GM18517 (cell line): ENCODE measurements around the gene SLFN12L.
"Not testable (repeated sequence)": the region's sequence is repeated elsewhere in the genome, so short reads cannot be mapped to it uniquely, and the experiment has no call there.

Experiments used
- ATAC-seq: cut with Tn5 transposase; IDR thresholded peaks from one replicate; pipeline ENCODE4 v1.9.1; 2021; ENCODE audit warnings: mild to moderate bottlenecking, moderate library complexity; ENCODE audit not compliant: unreplicated experiment

The SLFN12L gene

GRCh38 chr17:35537601-35538141, at the start of gene SLFN12L:
Gene SLFN12L (minus strand): TSS chr17:35537678. CDS start chr17:35522364, 15,314 bp downstream.
- no peak for ATAC-seq

GRCh38 chr17:35586569-35587073, 49.1 kb upstream of the SLFN12L start:
- no peak for ATAC-seq

- no peak for ATAC-seq
Observed at GRCh38 chr17:35584061-35584460, 46.6 kb upstream of the SLFN12L start.

GRCh38 chr17:35578929-35579432, 41.5 kb upstream of the SLFN12L start:
- no peak for ATAC-seq

GRCh38 chr17:35578197-35578928, 40.9 kb upstream of the SLFN12L start, which contains the start of gene PEX12:
Gene PEX12 (minus strand): TSS chr17:35578571. CDS start chr17:35578021, 550 bp downstream.
- peak; percentile 82 for ATAC-seq

DNA sequence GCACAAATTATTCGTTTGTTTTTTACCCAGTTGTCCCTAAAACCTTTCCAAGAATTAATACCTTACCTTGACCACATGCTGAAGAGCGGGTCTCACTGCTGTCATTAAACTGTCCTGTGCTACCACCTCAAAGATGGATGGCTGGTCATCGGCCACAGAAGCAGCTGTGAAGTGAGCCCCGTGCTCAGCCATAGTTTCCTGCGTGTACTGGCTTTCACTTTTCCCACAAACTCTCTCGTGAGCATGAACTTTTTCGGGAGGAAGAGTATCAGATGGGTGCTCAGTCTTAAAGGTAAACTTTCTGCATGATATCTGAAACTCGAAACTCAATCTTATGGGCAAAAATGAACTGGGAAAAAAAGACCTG, 40.3 kb upstream of the SLFN12L start:
- no peak for ATAC-seq

GRCh38 chr17:35575759-35576158, 38.3 kb upstream of the SLFN12L start:
- ATAC-seq = no peak

GRCh38 chr17:35569405-35569804, 31.9 kb upstream of the SLFN12L start:
- no peak for ATAC-seq

GRCh38 chr17:35568561-35568960, 31.1 kb upstream of the SLFN12L start:
- ATAC-seq = no peak

GRCh38 chr17:35566968-35567367, 29.5 kb upstream of the SLFN12L start:
- ATAC-seq = no peak

DNA sequence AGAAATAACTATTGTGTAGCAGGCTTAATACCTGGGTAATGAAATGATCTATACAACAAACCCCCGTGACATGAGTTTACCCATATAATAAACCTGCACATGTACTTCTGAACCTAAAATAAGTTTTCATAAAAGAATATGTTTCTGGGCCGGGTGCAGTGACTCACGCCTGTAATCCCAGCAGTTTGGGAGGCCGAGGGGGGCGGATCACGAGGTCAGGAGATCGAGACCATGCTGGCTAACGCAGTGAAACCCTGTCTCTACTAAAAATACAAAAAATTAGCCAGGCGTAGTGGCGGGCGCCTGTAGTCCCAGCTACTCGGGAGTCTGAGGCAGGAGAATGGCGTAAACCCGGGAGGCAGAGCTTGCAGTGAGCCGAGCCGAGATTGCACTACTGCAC, 25.7 kb upstream of the SLFN12L start:
- not testable (repeated sequence) for ATAC-seq

- no peak for ATAC-seq
Observed at GRCh38 chr17:35560703-35561102, 23.2 kb upstream of the SLFN12L start, which contains the start of gene SLFN14. Gene SLFN14 (minus strand): TSS chr17:35560819. CDS start chr17:35558062, 2,757 bp downstream.

DNA sequence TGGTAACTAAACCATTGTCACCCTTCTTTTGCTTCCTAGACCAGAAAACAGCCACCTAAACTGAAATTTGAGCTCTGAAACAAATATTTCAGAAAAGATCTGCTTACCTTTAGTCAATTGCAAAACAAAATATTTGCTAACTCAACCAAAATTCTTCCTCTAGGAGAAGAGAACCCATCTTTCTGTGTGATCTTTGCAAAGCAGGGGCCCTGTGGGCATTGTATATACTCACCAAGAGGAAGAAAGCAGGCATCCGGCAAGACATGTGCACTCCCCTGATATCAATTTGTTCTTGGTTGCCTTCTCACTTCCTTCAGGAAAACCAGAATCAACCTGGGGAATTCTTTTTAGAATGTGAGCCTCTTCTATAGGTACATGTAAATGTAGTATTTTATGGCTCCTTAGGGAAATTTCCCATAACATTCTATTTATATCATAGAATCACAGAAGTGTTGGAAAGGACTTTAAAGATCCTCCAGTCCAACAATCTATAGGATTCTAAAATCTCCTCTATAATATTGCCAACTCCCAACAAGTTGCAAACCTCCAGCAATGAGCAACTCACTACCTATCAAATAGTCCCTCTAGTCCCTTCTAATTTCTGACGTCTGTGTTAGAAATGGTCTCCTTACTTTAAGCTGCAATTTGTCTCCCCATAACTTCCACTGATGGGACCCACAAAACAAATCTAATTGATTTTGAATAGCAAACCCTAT, 22.2 kb upstream of the SLFN12L start:
- ATAC-seq = no peak

DNA sequence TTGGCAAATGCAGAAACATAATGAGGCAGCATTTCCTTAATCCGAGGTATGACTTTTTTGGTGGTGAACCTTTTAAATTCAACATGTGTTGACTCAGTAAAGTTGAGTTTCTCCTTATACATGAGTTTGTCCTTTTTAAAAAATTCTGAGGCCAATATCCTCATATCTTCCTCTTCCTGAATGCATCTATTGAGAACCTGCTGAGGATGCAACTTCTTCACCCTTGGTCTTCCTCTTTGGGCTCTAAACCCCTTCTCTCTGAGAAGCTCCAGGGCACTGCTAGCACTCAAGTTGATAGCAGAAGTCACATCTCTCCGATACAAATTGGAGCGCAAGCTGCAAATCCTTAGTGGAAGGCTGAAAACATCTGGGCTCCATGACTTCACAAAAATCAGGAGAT, 19.9 kb upstream of the SLFN12L start:
- ATAC-seq = no peak

DNA sequence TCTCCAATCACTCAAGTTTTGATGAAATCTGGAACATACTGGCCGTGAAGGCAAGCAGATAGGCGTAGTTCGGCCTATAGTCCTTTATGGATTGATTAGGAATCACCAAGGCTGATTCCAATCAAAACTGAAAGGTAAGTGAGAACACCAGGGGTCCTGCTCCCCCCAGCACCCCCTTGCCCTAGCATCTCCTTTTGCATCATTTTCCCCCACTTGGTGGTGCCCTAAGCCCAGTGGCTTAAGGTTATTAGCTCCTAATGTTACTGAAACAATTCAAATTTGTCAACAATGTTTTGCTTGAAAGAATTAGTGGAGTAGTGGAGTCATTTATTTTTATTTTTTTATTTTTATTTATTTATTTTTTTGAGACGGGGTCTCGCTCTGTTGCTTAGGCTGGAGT, 18.2 kb upstream of the SLFN12L start:
- ATAC-seq = no peak

DNA sequence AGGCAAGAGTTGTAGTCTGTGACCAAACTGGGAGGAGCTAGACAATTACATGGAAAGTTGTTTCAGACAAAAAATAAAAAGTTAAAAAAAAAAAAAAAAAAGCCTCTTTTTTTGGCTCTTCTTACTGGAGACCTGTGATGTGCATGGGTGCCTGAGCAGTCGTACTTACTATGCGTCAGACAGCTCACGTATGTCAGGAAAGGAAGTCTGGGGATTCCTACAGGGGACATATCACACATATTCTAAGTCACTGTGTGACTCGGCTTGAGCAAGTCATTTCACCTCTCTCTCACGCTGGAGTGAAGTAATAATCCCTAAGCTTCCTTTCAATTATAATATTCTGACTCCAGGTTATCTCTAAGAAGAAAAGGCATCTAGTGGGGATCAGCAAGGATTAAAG, 17.2 kb upstream of the SLFN12L start:
- ATAC-seq = no peak

DNA sequence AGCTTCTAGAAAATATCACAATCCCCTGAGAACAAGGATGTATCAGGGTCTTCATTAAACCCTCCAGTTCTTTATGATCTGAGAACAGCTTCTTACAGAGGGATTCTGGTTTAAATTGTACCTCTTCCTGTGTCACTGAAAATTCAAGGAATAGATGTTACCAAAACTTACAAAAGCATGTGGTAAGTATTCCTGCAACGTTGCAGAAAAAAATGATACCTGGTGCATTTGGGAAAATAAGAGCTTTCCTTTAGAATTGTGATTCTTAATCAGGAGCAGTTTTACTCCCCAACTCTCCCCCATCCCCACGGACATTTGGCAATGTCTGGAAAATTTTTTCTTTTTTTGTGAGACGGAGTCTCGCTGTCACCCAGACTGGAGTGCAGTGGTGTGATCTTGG, 15.8 kb upstream of the SLFN12L start:
- no peak for ATAC-seq

- no peak for ATAC-seq
Observed at GRCh38 chr17:35548978-35549377, 11.5 kb upstream of the SLFN12L start.

DNA sequence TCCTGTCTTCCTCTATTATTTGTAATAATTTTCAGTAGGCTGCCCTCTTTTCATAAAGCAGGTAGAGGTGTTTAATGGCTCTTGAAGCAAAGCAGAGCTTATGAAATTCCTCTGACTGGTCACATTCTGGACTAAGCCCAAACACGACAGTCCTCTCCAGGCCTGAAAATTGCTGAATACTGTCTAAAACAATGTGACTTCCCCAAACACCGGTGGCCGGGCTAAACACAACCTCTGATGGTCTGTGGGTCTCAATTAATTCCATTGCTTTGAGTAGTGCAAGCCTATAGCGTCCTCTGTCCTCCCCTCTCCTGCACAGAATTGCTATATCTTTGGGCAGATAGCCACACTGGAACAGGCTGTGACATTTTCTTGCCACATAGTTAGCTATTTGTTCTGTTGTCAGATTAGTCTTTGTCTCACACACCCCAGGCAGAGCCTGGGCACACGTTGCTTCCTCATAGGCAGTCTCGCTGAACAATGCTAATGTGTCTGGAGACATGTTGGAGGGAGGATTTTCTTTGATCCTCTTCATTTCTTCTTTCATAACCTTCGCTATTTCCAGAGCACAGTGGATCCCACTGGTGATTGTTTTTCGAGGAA, 10.8 kb upstream of the SLFN12L start:
- ATAC-seq = no peak

- no peak for ATAC-seq
Observed at GRCh38 chr17:35546487-35546886, 9.0 kb upstream of the SLFN12L start.

DNA sequence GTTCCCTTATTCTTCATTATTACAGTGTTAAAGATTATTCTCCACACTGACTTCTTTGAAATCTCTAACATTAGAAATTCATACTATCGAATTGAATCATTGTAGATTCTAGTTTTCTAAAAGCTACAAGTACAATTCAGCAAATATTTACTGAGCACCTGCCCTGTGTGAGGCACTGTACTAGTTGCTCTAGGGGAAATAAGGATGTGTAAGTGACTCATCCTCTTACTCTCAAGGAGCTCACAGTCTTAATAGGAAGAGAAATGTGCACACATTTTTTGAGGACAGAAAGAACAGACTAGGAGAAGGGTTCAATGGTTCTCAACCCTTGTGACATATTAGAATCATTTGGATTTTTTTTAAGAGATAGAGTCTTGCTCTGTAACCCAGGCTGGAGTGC, 7.7 kb upstream of the SLFN12L start:
- no peak for ATAC-seq
